NCI-H526 treated with DMSO at 0.1 percent for 48 hours (cell line): Measurements from ENCODE around the gene MTMR1.

ENCODE experiments used
- DNase-seq: peaks from one replicate; lab custom pipeline; 2025; lab: John Stamatoyannopoulos, UW

The MTMR1 gene

DNA sequence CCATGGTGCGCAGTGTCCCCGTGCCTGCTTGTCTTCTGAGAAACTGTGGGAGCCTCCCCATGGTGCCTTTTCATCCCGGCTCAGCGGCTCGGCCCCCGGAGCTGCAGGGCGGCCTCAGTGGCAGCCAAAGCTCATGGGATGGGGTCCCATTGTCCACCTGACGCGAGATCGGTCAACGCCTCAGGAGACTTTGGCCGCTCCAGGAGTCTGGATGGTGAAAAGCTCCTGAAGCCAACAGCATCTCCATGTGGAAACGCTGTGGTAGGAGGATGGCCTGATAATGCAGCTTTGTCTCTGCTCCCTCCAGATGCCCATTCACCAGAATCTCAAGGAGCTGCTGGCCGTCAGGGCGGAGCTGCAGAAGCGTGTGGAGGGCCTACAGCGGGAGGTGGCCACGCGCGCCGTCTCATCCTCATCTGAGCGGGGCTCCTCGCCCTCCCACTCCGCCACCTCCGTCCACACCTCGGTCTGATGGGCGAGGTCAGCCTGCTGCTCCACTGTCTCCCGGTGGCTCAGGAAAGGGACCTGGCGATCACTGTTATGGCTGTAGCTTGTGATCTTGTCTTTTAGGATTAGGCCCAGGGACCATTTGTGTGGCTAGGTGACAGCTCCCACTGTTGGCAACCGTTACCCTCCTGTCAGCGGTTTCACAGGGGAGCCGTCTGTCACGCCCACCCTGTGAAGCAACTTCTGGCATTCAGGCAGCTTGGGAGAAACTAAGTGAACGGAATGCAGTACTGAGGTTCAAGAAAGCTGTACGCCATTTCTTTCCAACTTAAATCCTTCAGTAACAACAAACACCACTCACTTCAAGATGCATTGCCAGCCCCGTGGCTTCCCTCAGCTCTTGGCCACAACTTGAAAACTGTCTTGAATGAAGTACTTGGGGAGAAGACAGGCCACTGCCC is 69.3 kb downstream of the MTMR1 start:
- no peak for DNase-seq

DNA sequence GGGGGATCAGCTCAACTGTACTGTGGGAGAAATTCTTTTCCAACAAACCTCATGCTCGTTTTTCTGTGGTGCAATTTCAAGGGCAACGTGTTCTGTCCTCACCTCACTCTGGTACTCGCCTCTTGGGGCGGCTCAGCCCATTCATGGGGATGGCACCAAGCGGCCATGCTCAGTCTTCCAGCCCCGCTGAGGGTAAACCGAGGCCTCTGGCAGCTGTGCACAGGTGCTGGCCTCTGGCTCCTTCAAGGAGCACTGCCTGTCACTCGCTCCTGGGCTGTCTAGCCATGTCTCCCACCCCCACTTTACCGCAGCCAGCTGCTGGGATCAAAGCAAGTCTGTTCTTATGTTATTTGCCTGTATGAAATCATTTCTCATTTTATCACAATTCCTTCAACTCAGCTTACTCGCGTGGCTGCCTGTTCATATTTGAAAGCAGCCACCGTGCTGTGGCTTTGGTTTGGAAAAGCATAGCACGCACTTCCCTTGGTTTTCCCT is 70.2 kb downstream of the MTMR1 start:
- no peak for DNase-seq

DNA sequence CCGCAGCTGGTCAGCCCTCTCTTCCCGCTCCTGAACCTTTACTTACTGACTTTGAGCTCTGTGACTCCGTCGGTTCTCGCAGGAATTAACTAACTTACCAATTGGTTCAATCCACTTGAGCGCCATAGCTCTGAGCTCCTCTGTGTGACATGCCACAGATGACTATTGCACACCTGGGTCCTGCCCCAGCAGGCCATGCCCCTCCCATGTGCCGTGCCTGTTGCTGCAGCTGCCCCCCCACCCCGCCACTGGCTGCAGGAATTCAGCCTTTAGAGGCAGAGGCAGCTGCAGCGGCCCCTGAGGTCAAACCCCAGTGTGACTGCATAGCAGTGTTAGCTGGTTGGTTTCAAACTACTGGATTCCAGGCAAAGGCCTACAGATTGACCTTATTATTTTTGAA is 70.6 kb downstream of the MTMR1 start:
- DNase-seq, result no peak

DNA sequence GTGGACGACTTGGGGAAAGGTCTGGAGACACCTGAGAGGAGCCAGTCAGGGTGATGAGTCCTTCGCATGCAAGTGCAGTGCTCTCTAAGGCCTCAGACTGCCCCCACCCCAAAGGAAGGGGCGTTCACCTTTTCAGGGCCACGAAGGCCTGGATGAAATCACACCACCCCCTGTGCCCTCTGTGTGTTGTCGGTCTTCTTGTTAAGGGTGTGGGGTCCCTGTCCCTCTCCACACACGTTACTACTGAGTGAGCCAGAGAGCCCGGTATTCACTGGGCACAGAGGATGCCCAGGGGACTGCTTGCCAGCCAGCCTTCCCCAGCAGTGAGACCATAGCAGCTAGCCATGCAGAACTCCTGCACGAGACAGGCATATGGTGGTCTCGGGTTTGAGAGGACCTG is 72.0 kb downstream of the MTMR1 start:
- DNase-seq, result no peak

DNA sequence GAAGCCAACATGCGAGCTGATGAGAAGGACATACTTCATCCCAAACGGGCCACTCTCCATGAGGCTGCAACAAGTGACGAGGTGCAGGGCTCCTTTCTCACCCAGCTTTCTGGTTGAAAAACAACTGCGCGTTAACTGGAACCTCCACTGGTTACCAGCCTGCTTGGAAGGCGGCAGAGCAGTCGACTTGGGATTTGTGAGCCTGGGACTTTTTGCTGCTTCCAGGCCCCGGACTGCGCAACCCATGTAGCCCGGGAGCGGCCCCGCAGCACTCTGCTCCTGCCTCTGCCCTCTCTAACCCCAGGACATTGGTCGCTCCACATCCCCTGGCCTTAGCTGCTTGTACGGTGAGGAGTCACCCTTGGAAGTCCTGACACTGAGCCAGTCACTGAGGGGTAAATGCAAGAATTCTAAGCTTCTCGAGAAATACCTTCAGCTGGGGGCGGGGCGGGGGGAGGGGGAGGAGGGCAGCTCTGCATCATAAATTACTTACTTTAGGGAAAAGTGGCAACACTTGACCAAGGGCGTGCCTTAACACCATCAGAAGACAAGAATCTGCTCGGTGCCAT is 72.7 kb downstream of the MTMR1 start:
- DNase-seq, result no peak

DNA sequence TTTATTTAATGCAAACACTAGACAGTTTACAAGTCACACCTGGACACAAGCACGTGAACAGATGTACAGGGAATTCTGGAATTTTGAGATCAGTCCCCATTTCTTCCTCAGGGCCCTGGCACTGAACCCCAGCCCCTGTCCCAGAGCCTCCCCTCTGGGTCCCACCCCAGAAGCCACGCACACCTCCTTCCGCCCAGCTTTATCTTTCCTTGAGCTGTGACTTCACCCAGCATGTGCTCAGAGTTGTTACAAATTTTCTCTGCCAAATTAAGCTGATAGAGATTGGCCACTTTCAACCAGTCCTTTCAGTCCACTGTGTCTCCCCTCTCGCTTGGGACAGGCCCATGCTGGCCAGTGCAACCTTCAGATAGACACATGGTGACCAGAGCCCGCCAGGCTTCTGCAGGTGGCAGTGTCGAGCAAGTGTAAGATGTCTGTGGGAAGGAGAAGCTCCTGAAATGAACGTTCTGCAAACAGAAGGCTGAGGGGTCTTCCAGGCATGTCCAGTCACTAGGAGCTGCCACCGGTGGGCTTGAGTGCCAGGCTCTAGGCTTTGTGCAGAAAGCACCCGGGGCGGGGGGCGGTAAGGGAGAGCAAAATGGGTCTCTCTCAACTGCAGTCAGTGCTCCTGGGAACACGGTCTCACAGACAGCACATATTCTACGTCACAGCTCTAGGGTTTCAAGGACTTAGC is 73.3 kb downstream of the MTMR1 start:
- DNase-seq, result no peak

DNA sequence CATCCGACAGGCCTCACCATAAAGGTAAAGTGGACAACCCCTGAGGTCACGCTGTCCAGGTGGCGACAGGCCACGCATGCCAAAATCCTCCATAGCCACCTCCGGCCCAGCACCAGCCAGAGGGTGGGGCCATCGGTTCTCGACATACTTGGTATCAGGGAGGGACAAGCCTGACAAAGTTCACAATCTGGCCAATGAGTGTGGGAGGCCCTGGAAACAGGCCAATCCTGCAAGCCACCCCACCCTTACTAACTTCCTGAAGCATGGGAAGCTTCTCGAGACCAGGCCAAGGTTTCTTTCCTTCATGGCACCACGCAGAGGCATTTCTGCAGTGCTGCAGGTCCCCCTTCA is 73.8 kb downstream of the MTMR1 start:
- DNase-seq, result no peak

DNA sequence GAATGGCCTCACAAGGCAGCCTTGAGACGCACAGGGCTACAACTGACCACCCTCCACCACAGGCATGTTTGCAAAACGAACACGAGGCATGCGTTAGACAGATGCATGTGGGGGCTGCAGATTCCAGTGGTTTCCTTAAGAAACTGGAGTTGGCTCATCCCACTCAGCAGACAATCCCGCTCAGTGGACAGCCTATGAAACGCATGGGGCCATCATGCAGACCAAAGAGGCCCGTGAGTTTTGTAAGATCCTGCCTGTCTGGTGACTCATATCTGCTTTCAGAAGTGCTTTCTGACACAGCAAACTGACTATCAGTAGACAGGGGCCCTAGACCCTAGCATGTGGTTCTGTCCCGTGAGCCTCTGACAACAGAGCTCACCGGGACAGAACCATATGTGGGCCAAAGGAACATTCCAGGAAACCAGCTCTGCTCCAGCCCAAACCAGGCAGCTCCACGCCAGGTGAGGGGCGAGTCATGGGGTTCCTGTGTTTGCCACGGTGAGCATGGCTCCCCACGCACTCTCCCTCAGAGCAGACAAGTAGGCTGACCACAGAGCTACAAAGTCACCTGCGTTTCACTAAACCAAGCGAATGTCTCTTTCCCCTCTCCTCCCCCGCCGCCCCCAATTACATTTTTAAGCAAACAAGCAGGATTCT is 74.4 kb downstream of the MTMR1 start:
- no peak for DNase-seq

DNA sequence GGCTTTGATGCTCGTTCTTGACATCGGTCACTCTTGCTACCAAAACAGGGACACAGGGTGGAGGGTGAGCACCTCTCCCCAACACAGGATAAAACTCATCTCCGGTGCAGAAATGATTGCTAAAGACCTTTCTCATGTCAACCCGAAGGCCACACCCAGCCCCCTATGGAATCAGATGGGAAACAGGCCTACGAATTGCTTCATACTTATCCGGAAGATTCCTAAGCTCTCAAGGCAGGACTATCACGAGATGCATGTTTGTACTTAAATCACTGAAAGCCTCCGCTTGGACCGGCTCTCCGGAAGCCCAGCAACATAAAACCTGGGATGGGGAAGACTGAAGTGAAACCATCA is 74.9 kb downstream of the MTMR1 start:
- no peak for DNase-seq

DNA sequence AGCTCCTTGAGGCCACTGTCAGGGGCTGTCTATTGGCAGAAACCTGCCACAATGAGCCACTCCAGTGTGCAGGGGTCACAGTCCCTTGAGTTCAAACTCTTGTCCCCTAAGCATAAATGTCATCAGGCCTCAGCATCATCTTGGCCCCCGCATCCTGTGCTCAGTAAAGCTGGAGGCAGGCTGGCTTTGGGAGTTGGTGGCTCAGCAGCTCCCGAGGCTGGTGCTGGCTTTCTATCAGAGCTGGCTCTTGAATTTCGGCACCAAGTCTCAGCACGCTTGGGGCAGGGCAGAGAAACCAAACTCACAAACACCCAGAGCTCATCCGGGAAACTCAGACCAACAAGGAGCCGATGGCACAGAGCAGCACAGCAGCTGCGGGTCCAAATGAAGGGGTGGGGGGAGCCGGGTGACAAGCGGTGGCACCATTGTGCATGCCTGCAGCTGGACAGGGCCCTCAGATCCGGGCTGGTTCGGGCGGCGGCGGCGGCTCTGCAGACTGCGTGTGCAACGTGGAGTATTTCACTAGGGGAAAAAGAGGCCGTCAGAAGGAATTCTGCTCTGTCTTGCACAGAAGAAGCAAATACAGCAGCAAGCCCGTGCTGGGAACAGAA is 75.5 kb downstream of the MTMR1 start:
- DNase-seq, result no peak

DNA sequence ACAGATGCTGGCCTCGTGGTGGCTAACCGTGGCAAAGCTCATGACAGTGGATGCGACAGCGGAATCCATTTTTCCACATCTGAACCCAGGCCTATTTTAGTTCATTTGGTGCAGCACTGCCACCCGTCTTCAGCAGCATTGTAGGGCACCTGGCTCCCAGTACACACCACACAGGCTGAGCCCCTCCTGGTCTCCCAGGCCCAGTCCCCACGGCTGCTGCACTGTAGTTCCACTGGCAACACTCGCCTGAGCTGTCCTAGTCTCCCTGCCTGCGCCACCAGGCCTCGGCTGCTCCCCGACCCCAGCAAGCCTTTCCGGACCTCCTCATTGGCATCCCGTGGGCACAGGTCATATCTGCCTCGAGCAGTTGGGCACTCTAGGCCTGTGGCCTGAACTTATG is 76.2 kb downstream of the MTMR1 start:
- no peak for DNase-seq

DNA sequence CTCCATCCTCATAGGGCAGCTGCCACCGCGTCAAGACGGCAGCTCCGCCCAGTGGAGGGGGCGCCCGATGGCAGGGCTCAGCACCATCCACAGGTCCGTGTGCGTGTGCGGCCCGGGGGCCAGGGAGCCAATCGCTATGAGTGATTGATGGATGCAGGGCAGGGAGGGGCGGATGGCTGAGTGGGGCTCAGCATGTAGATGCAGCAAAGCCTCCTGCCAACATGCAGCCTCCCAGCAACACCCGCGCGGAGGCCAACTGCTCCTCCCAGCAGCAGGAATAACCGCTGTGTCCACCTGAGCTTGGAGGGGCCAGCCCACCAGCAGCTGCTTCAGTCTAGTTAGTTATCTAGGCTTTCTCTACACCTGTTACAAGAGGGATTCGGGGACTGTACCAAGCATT is 77.4 kb downstream of the MTMR1 start:
- no peak for DNase-seq

DNA sequence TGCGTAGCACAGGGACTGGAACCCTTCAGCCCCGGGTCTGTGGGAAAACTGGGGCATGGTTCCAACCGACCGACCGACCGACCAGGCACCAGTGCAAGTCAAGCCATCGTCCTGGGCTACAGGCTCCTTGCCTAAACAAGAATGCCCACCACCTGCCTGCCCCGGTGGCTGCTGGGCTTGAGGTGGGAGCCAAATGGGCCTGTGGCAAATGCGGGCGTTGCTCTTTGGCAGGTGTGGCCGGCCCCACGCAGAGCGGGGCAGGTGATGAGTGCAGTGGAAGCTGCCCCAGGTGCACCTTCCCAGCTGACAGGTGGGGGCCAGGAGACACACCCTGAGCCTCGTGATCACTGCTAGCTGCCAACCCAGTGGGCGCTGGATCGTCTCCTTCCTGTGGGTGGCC is 77.9 kb downstream of the MTMR1 start:
- no peak for DNase-seq

DNA sequence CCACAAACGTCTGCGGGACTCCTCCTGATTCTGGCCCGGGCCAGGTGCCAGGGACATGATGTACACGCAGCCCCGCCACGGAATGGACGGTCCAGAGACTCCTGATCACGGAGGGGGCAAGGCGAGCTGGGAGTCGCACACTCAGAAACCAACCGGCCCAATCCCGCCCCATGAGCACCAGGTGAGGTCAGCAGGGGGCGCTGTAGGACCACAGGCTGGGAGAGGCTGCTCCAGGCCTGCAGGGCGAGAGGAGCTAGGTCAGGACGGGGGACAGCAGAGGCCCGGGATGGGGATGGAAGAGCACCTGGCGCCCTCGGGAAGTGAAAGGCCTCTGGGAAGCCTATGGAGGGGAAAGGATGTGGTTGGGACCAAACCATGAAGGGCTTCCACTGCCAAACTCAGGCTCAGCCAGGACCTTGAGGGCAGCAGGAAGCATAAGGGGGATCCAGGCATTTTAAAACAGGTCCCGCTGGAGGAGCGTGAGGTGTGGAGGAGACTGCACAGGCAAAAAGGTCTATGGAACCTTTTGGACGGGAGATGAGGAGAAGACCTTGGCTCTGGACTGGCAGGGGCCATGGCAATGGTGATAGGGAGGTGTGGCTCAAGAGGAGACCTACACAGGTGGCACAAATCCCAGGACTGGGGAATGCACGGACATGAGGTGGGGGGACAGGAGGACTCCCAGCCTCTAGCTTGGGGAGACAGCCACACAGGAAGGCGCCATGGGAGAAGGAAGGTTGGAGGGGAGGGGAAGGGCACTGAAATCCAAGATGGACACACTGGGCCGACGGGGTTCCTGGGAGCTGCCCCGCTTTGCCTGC is 79.2 kb downstream of the MTMR1 start:
- peak; percentile 23 for DNase-seq

DNA sequence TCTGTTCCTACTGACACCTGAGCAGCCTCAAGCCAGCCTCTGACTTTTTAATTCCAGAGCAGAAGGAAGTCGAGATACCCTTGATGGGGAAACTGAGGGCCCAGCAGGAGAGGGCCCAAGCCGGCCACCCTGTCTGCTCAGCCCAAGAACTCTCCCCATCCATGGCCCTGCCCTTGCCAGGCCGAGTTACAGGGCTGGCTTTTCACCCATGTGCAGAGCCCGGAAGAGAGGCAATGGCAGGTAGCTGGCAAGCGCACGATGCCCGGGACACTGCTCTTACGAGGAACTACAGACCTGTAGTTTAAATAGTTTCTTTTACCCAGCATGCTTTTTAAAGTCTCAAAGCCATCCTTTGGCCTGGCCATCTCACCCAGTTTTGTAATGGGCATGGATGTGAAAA is 79.9 kb downstream of the MTMR1 start:
- DNase-seq, result no peak

DNA sequence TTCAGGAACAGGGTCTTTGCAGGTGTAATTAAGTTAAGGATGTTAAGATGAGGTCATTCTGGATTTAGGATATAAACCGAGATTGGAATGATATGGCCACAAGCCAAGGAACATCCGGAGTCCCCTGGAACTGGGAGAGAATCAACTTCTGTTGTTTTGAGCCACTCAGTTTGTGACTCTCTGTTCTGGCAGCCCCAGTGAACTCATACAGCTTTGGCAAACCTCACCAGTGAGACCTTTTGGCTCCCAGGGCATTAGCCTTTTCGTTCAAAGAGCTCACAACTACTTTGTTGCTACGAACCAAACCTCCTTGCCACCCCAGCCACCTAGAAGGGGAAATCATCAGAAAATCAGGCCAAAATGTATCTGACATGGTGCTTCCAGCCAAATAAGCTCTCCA is 80.4 kb downstream of the MTMR1 start:
- DNase-seq, result no peak

DNA sequence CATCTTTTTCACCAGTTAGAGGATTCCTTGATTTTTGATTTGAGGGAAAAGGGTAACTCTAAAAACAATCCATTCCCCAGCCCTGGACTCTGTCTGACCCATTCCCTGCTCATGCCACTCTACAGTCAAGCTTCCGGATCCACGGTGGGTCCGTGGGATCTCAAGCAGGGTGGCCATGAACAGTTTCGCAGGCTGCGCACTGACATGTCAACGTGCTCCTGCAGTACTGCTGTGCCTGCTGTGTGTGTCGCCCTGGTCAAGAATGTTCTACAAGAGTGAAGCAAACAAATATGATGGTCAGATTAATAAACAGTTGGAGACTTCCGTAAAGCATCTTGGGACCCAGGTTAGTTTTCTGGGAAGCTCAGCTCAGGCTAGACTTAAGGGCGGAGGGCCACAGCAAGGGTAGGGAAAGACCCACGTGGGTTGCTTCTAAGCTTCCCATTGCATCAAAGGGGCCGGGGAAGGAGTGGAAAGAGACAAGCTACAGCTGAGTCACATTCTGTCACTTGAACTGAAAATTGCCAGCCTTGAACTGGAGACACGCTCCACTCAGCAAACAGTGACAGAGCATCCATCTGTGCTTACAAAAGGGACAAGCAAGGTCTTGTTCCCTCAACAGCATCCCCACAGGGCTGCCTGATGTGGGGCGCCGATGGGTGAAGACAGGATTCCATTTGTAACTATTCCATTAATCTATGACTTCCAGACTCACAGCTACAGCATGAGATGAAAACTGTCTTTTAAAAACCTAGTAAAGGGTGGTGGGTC is 81.8 kb downstream of the MTMR1 start:
- DNase-seq, result no peak

DNA sequence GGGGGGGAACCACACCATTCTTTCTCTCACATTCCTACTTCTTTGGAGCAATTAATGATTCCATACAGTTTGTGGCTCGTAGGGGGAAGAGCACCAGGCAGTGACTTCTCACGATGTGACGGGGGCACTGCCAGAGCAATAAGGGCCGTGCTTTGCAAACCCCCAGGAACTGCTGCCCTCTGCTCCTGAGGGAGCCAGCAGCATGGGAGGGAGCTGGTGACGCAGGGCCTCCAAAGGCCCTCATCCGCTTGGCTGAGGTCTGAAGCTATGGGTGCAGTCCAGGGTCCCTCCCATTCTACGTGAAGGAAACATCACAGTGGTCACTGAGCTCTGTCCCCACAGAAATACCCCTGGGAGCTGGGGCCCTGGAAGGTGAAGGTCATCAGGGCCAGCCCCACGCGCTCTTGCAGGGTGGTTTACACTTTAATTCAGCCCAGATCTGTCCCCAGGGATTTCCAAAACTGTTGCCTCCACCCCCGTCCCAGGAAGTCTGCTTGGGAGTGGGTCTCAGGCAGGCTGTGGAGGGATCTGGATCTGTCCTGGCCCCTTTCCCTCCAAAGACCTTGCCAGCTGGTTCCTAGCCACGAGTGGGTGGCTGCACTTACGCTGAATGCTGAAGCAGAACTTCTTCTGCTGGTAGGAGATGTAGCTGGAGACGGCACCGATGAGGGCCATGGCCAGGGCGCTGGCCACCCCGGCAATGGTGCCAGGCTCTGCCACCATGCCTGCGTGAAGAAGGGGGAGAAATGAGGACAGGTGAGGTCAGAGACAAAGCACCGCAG is 82.6 kb downstream of the MTMR1 start:
- no peak for DNase-seq

DNA sequence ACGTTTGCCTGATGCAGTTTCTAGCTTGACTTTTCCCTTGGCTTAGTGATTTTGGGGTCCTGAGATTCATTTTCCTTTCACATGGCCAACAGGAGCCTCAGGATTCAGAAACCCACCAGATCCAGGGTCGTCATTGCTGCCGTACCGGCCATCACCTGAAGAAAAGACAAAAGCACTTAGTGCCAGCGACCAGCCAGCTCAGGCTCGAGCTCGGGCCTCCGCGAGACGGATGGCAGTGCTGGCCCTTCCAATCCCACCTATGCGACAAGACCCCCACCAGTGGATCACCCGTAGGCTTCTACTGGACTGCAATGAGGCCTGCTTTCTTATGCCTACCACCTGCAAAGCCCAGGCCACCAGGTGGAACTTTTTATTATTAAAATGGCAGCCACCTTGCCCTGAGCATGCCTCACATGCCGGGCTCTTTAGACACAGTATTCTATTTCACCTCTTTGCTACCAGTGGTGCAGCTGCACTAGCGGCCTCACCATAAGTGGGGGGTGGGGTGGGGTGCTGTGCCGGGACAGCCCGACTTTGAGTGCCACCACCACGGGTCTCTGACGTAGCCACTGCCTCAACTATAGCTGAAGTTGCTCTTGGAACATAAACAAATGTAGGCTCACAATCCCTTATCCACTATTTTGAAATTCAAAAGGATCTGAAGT is 84.3 kb downstream of the MTMR1 start:
- no peak for DNase-seq
